ENCODE measurements around the gene HNRNPC. TPM values are rescaled to one million over a fixed set of nuclear protein-coding genes. Genes with fewer than 3 reads are reported as not detected.

Gene HNRNPC
- total RNA-seq, 1 experiment from 2014 or later = 1,062 TPM

DNA sequence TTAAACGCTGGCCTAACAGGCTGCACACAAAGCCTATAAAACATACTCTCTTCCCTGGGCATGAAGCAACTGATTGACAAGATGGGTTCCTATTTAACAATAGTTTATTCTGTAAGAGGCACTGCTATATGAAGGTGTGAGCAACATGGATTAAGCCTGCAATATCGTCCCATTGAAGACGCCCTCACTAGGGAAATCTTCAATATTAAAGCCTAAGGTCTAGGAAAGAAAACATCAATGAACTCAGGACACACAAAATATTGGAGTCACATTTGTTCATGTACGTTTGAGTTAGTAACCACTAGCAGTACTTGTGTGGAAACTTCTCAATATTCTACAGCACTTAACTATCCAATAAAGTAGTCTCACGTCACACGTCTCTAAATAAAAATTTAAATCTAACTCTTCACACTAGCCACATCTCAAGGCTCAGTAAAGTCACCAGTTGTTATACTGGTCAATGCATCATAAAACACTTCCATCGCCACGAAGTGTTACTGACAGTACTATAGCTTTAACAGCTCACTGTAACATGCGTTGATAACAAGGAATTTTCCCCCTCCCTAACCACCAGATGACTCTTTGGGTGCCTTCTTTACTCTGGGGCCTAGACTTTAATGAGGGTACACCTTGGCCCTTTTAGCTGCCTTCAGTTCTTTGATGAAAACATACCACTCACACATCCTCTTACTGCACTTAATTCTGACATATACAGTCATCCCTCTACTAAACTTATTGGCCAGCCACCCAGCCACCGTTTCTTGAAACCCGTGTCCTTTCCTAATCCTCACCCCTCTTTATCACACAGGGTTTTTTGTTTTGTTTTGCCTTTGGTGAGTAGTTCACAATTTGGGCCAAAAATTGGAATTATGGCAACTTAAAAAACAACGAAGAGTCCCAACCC lies 63.3 kb downstream of the HNRNPC start:
- H4K8ac ChIP-seq (replicated peaks; ENCODE audit: insufficient read length, low read depth, low read length) = no peak overlapping the region
- no peak overlapping the region for H2BK120ac ChIP-seq (ENCODE audit: low read depth, low read length, poor library complexity, severe bottlenecking)
- H4K5ac ChIP-seq (ENCODE audit: insufficient read length, low read depth, low read length) = no peak overlapping the region
- H4K20me1 ChIP-seq (ENCODE audit: control insufficient read depth, insufficient read depth, insufficient read length) = no peaks in the 10 kb centered on the region
- peaks cover 63 to 72% of the 10 kb centered on the region in 2 experiments for H3K4me1 Mint-ChIP-seq
- H3K36me3 Mint-ChIP-seq (ENCODE audit: insufficient read depth in 1 of 3, low read depth in 3 of 3) = peaks cover 30 to 45% (median 37%) of the 10 kb centered on the region in 3 experiments; a peak in 6 of 7 replicates
- no peaks in the 10 kb centered on the region for H3K23me2 ChIP-seq (ENCODE audit: insufficient read length, low read depth, low read length, poor library complexity, severe bottlenecking)
- H3K23ac ChIP-seq (ENCODE audit: insufficient read length, low read depth, low read length) = no peak overlapping the region
- no peak overlapping the region for H3K56ac ChIP-seq (ENCODE audit: insufficient read length, low read depth, low read length)
- H2BK12ac ChIP-seq (ENCODE audit: insufficient read length, low read depth, low read length) = no peak overlapping the region
- no peak overlapping the region for H2BK15ac ChIP-seq (ENCODE audit: low read depth, low read length)
- H4K91ac ChIP-seq (ENCODE audit: insufficient read length, low read depth, low read length) = no peak overlapping the region
- H3K79me1 ChIP-seq (ENCODE audit: insufficient read depth, low read depth, low read length, poor library complexity, severe bottlenecking) = no peaks in the 10 kb centered on the region
- no peaks in the 10 kb centered on the region for H3K9me3 ChIP-seq (ENCODE audit: control insufficient read depth, low read depth, low read length)
- no peak overlapping the region for H3K4ac ChIP-seq (ENCODE audit: low read depth, low read length)
- H3K27ac Mint-ChIP-seq = peak overlapping the region; percentile 3 to 81 (median 25); a peak in 3 of 7 replicates
- H3K27me3 Mint-ChIP-seq (ENCODE audit: low read depth) = no peaks in the 10 kb centered on the region
- no peaks in the 10 kb centered on the region for H3K4me1 ChIP-seq (ENCODE audit: insufficient read depth, low read length)
- TF ChIP-seq, protein P1, sequence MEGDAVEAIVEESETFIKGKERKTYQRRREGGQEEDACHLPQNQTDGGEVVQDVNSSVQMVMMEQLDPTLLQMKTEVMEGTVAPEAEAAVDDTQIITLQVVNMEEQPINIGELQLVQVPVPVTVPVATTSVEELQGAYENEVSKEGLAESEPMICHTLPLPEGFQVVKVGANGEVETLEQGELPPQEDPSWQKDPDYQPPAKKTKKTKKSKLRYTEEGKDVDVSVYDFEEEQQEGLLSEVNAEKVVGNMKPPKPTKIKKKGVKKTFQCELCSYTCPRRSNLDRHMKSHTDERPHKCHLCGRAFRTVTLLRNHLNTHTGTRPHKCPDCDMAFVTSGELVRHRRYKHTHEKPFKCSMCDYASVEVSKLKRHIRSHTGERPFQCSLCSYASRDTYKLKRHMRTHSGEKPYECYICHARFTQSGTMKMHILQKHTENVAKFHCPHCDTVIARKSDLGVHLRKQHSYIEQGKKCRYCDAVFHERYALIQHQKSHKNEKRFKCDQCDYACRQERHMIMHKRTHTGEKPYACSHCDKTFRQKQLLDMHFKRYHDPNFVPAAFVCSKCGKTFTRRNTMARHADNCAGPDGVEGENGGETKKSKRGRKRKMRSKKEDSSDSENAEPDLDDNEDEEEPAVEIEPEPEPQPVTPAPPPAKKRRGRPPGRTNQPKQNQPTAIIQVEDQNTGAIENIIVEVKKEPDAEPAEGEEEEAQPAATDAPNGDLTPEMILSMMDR (conservative IDR thresholded peaks at IDR 0.05) = no peak
- H3T11ph ChIP-seq (ENCODE audit: low read length) = no peak overlapping the region
- no peak overlapping the region for H2AFZ ChIP-seq (ENCODE audit: low read length)
- H3K14ac ChIP-seq (ENCODE audit: insufficient read depth, low read length) = no peak overlapping the region
- H2BK5ac ChIP-seq (ENCODE audit: insufficient read length, low read length) = no peak overlapping the region
- H2AK5ac ChIP-seq (ENCODE audit: insufficient read length, low read length) = no peak overlapping the region
- no peak overlapping the region for H3K9ac ChIP-seq (ENCODE audit: extremely low read depth, insufficient read length, low read length)
- H3K4me2 ChIP-seq (ENCODE audit: insufficient read depth, insufficient read length, low read length) = no peak overlapping the region
- no peak overlapping the region for H2BK20ac ChIP-seq (ENCODE audit: low read depth, low read length, poor library complexity, severe bottlenecking)
- H3K27me3 ChIP-seq (ENCODE audit: insufficient read depth, low read length) = no peaks in the 10 kb centered on the region
- no peak overlapping the region for H3K27ac ChIP-seq (ENCODE audit: insufficient read length, low read depth, low read length)
- H3K9me3 Mint-ChIP-seq = no peaks in the 10 kb centered on the region
- no peak overlapping the region for H3K18ac ChIP-seq (ENCODE audit: insufficient read length, low read depth, low read length)
- no peak for DNase-seq
- WGBS (ENCODE audit: extremely low coverage, insufficient read length, low lambda C conversion rate) = no CpG with 5 or more reads among the region's 12 CpGs
- H3K4me3 Mint-ChIP-seq = no peak overlapping the region
- H3K79me2 ChIP-seq (ENCODE audit: insufficient read depth, low read length) = no peaks in the 10 kb centered on the region

Data from H9 (cell line).